DMS 273 treated with DMSO at 0.1 percent for 48 hours (cell line): Measurements from ENCODE around the gene KCTD13.
A peak's percentile ranks its signal among the peaks of the same experiment; 100 is the strongest.
"Not testable (repeated sequence)": the region's sequence is repeated elsewhere in the genome, so short reads cannot be mapped to it uniquely, and the experiment has no call there.

ENCODE experiments used
- DNase-seq: peaks from one replicate; lab custom pipeline; 2025; lab: John Stamatoyannopoulos, UW

Gene KCTD13

GRCh38 chr16:29943846-29944799 is 18.1 kb upstream of the KCTD13 start:
- peak; percentile 89 for DNase-seq

GRCh38 chr16:29940656-29941055 is 14.6 kb upstream of the KCTD13 start:
- DNase-seq = no peak

- not testable (repeated sequence) for DNase-seq
These were observed 5.7 kb upstream of the KCTD13 start for GRCh38 chr16:29931750-29932149.

- no peak for DNase-seq
These were observed 1.3 kb upstream of the KCTD13 start for GRCh38 chr16:29927070-29927905.

GRCh38 chr16:29926711-29927052 is 656 bp upstream of the KCTD13 start:
- DNase-seq = no peak

GRCh38 chr16:29925105-29925756 is 795 bp downstream of the KCTD13 start:
- no peak for DNase-seq

GRCh38 chr16:29922986-29923501 is 3.0 kb downstream of the KCTD13 start:
- no peak for DNase-seq

- DNase-seq = no peak
These were observed 3.7 kb downstream of the KCTD13 start for GRCh38 chr16:29922326-29922725.

- DNase-seq = no peak
These were observed 5.0 kb downstream of the KCTD13 start for GRCh38 chr16:29921034-29921385.

- no peak for DNase-seq
These were observed 5.6 kb downstream of the KCTD13 start for GRCh38 chr16:29920288-29921033.

GRCh38 chr16:29916979-29917378 is 9.0 kb downstream of the KCTD13 start:
- no peak for DNase-seq

- DNase-seq = no peak
These were observed 10.3 kb downstream of the KCTD13 start for GRCh38 chr16:29915590-29916247.

GRCh38 chr16:29913514-29913913 is 12.5 kb downstream of the KCTD13 start:
- no peak for DNase-seq

- no peak for DNase-seq
These were observed 13.9 kb downstream of the KCTD13 start for GRCh38 chr16:29912087-29912486.

GRCh38 chr16:29911676-29912010 is 14.4 kb downstream of the KCTD13 start:
- DNase-seq = no peak

- DNase-seq = no peak
These were observed 15.0 kb downstream of the KCTD13 start for GRCh38 chr16:29910819-29911675.

- DNase-seq = not testable (repeated sequence)
These were observed 16.2 kb downstream of the KCTD13 start for GRCh38 chr16:29909851-29910250.

GRCh38 chr16:29909391-29909790 is 16.6 kb downstream of the KCTD13 start:
- no peak for DNase-seq

- DNase-seq = no peak
These were observed 17.3 kb downstream of the KCTD13 start for GRCh38 chr16:29908719-29909220.

- no peak for DNase-seq
These were observed 18.1 kb downstream of the KCTD13 start for GRCh38 chr16:29907973-29908372.
